22Rv1 (cell line): ENCODE results near the gene SLC25A43.
"Not testable (repeated sequence)": the region's sequence is repeated elsewhere in the genome, so short reads cannot be mapped to it uniquely, and the experiment has no call there.

ENCODE experiments used
- CTCF ChIP-seq: fragments of 450-650 bp; IDR thresholded peaks from 2 replicates; pipeline ENCODE4 v1.5.1; 2017; ENCODE audit warnings: mild to moderate bottlenecking
- ZFX ChIP-seq: fragments of 450-650 bp; IDR thresholded peaks from 2 replicates; pipeline ENCODE4 v1.6.1; 2017; ENCODE audit warnings: antibody characterized with exemption, borderline replicate concordance

- not testable (repeated sequence) for TF ChIP-seq CTCF, ZFX
Measured at GRCh38 chrX:119441295-119441694, 42.2 kb downstream of the SLC25A43 start.
